ENCODE measurements around the gene ZSCAN10.

DNA sequence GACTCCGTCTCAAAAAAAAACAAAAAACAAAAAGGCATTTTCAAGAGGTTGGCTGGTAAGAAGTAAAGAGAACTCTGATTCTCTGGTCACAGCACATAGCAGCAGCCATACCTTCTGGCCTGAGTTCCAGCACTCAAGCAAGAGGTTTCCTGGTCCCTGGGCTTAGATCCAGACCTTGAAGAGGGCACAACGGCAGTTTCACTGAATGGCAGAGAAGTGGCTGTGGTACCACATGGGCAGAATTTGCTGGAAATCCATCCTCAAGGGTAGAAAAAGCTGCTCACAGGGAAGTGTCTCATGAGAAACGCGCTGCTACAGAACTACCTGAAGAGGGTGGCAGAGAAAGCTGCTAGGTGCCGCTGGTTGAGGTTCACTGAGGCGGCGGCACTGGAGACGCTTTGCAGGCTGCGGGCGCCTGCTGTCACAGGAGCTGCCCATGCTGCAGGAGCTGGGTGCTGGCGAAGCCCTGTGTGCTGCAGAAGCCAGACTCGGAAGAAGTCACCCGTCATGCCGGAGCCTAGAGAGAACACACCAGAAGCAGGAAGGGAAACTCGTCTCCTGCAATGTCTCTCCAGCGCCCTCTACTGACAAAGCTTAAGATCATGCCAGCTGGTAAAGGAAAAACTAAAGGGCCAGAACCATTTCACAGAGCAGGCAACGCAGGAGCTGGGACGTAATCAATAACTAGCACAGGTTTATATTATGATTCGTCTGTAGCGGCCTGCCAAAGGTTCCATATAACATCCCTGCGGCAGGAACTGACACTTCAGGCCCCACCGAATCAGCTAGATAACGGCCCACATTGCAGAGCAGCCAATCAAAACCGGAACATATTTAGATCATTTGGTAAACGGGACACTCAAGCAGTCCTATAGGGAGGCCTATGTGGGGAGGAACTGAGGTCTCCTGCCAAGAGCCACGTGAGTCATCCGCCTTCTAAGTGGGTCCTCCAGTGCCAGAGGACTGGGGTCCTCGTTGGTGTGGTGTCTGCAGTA lies 30.3 kb upstream of the ZSCAN10 start:
- TF ChIP-seq, protein P1, sequence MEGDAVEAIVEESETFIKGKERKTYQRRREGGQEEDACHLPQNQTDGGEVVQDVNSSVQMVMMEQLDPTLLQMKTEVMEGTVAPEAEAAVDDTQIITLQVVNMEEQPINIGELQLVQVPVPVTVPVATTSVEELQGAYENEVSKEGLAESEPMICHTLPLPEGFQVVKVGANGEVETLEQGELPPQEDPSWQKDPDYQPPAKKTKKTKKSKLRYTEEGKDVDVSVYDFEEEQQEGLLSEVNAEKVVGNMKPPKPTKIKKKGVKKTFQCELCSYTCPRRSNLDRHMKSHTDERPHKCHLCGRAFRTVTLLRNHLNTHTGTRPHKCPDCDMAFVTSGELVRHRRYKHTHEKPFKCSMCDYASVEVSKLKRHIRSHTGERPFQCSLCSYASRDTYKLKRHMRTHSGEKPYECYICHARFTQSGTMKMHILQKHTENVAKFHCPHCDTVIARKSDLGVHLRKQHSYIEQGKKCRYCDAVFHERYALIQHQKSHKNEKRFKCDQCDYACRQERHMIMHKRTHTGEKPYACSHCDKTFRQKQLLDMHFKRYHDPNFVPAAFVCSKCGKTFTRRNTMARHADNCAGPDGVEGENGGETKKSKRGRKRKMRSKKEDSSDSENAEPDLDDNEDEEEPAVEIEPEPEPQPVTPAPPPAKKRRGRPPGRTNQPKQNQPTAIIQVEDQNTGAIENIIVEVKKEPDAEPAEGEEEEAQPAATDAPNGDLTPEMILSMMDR (conservative IDR thresholded peaks at IDR 0.05; ENCODE audit: low read length), result peak; percentile 72
- TF ChIP-seq EZH2phosphoT487 (IDR thresholded peaks at IDR 0.05; ENCODE audit: borderline replicate concordance), result no peak

Measured in Loucy (cell line).